Measurements from ENCODE around the gene UBE4B. TPM values are rescaled to one million over a fixed set of nuclear protein-coding genes. Genes with fewer than 3 reads are reported as not detected.

The UBE4B gene
- total and polyA plus RNA-seq, 10 of the 15 experiments (the other 5 are each of a cell fraction or from before 2014, with no cell fraction given): 2.9 to 32.6 (median 20.7) TPM

GRCh38 chr1:10051656-10052055 is 18.9 kb downstream of the UBE4B start:
- FAIRE-seq (no peak), DNase-seq (ENCODE audit: low read depth, low spot score) (no peak), ATAC-seq (no peak)
- Histone ChIP-seq H3K4me2 (ENCODE audit: control insufficient read depth, insufficient read depth) (no peak overlapping the region), H3K36me3 (ENCODE audit: control insufficient read depth in 2 of 2, insufficient read depth in 2 of 2, low read length in 1 of 2) (peaks cover 0 to 13% of the 10 kb centered on the region in 2 experiments; a peak in 3 of 4 replicates), H3K9ac (ENCODE audit: control insufficient read depth, insufficient read depth, low read length) (no peak overlapping the region), H3K9me3 (replicated peaks; ENCODE audit: control insufficient read depth, insufficient read depth, low read length) (no peaks in the 10 kb centered on the region), H3K4me1 (ENCODE audit: control insufficient read depth, insufficient read depth, low read length) (no peaks in the 10 kb centered on the region; the same call in 1 of the 2 replicates), H3K27ac (ENCODE audit: control insufficient read depth, insufficient read depth) (no peak overlapping the region), H4K20me1 (ENCODE audit: control insufficient read depth, insufficient read depth) (no peaks in the 10 kb centered on the region), H3K79me2 (ENCODE audit: control insufficient read depth, insufficient read depth, low read length) (peaks cover 14% of the 10 kb centered on the region), H2AFZ (ENCODE audit: control insufficient read depth, low read depth, low read length) (no peak overlapping the region), H3K27me3 (replicated peaks in 1 of 2; ENCODE audit: control insufficient read depth in 2 of 2, insufficient read depth in 2 of 2, low read length in 1 of 2) (no peaks in the 10 kb centered on the region), H3K4me3 (no peak overlapping the region)
- ChIA-PET RAD21 (ENCODE audit: unreplicated experiment) (no interaction called here), POLR2A (no interaction called here), CTCF (no interaction called here), SMC1A (ENCODE audit: uncharacterized antibody, unreplicated experiment) (no interaction called here)
- TF ChIP-seq ZNF592 (IDR thresholded peaks at IDR 0.05) (no peak), GABPA (IDR thresholded peaks at IDR 0.05; ENCODE audit: low read depth) (no peak), SMAD1 (IDR thresholded peaks at IDR 0.05; ENCODE audit: low read depth, partially characterized antibody) (no peak), TARDBP (IDR thresholded peaks at IDR 0.05; ENCODE audit: borderline replicate concordance) (no peak), MYB (IDR thresholded peaks at IDR 0.05; ENCODE audit: borderline replicate concordance, low read depth, low read length) (no peak), SKIL (IDR thresholded peaks at IDR 0.05; ENCODE audit: low read depth, poor library complexity, severe bottlenecking) (no peak), ESRRA (IDR thresholded peaks at IDR 0.05; ENCODE audit: low read length) (no peak), BACH1 (IDR thresholded peaks at IDR 0.05; ENCODE audit: borderline replicate concordance) (no peak), E2F4 (IDR thresholded peaks at IDR 0.05; ENCODE audit: low read depth, low read length) (no peak), ZZZ3 (IDR thresholded peaks at IDR 0.05; ENCODE audit: control insufficient read depth, insufficient read length, low read depth) (no peak)
- in situ Hi-C loops (cut with MboI): no loop called here
- WGBS (ENCODE audit: insufficient coverage, insufficient replicate concordance, low lambda C conversion rate, missing lambda C conversion rate): 40% methylated on average over 1 of the region's 1 CpG
- BruUV-seq (replicated peaks): no TSS peak
- intact Hi-C loops (cut with micrococcal nuclease; ENCODE audit: unreplicated experiment): no loop called here
